HepG2 (cell line): ENCODE measurements around the gene MRPL27. TPM values are rescaled to one million over a fixed set of nuclear protein-coding genes. Genes with fewer than 3 reads are reported as not detected.

Experiments used
- HOXA9 ChIP-seq: sonication (generic); formaldehyde crosslinking; IDR thresholded peaks from 2 replicates; pipeline ENCODE4 v1.8.1; 2022; ENCODE audit warnings: missing genetic modification reagents, mild to moderate bottlenecking, moderate library complexity, borderline replicate concordance
- MEIS2 ChIP-seq: sonication (generic); formaldehyde crosslinking; IDR thresholded peaks from 2 replicates; pipeline ENCODE4 v1.9.0; 2021; ENCODE audit warnings: mild to moderate bottlenecking, missing genetic modification reagents
- NFE2L1 ChIP-seq: sonication (generic); formaldehyde crosslinking; IDR thresholded peaks from 2 replicates; pipeline ENCODE4 v1.4.0; 2020; ENCODE audit warnings: missing genetic modification reagents, mild to moderate bottlenecking, borderline replicate concordance
- PHF8 ChIP-seq: sonication (generic); formaldehyde crosslinking; IDR thresholded peaks from 2 replicates; pipeline ENCODE4 v1.5.0; 2020; ENCODE audit warnings: missing genetic modification reagents
- RARA ChIP-seq: IDR thresholded peaks from 2 replicates; pipeline ENCODE4 v1.6.1; 2016; ENCODE audit warnings: missing genetic modification reagents, missing compliant biosample characterization
- ZKSCAN8 ChIP-seq: IDR thresholded peaks from 2 replicates; pipeline ENCODE4 v1.6.1; 2016; ENCODE audit warnings: borderline replicate concordance, missing genetic modification reagents, missing compliant biosample characterization
- ZNF30 ChIP-seq: sonication (generic); formaldehyde crosslinking; IDR thresholded peaks from 2 replicates; pipeline ENCODE4 v1.5.0; 2020; ENCODE audit warnings: mild to moderate bottlenecking, missing genetic modification reagents
- ZNF446 ChIP-seq: sonication (generic); formaldehyde crosslinking; IDR thresholded peaks from 2 replicates; pipeline ENCODE4 v1.5.0; 2020; ENCODE audit warnings: mild to moderate bottlenecking, missing genetic modification reagents
- ZNF891 ChIP-seq: sonication (generic); formaldehyde crosslinking; IDR thresholded peaks from 2 replicates; pipeline ENCODE4 v1.5.0; 2020; ENCODE audit warnings: mild to moderate bottlenecking, missing genetic modification reagents
- polyA plus RNA-seq, 8 experiments: library from polyadenylated mRNA; depleted of rRNA in 3 of 8; stranded (reverse) in 7 of 8; unstranded in 1 of 8; fragments of >200 nt; fragmentation: Illumina TruSeq in 4 of 8; extraction: Trizol in 4 of 8; gene quantifications; 2 replicates each; pipeline versions ENCODE4 v1.2.1 to v1.2.3, GENCODE V29; 2011 to 2016; ENCODE audit warnings: low read depth in 4 of 8, missing spikeins in 1 of 8, mixed read lengths in 1 of 8; ENCODE audit not compliant: insufficient read depth in 1 of 8
- total RNA-seq, 5 experiments: library from RNA; depleted of rRNA; stranded (reverse); fragments of >200 nt; fragmentation: Illumina TruSeq; extraction: Trizol; gene quantifications; 2 replicates each; pipeline ENCODE4 v1.2.3, GENCODE V29; 2016; ENCODE audit warnings: low read depth in 1 of 5
- TF ChIP-seq, protein P1 (sequence below): sonication (generic); formaldehyde crosslinking; conservative IDR thresholded peaks from 2 replicates; pipeline ENCODE4 v1.8.0; 2022; ENCODE audit warnings: missing genetic modification reagents
- TF ChIP-seq, protein P2 (sequence below): sonication (generic); formaldehyde crosslinking; IDR thresholded peaks from 2 replicates; pipeline ENCODE4 v1.4.0; 2020; ENCODE audit warnings: missing genetic modification reagents, mild to moderate bottlenecking, borderline replicate concordance
- TF ChIP-seq, protein P3 (sequence below): sonication (generic); formaldehyde crosslinking; IDR thresholded peaks from 2 replicates; pipeline ENCODE4 v1.8.1; 2023; ENCODE audit warnings: mild to moderate bottlenecking, missing genetic modification reagents
- TF ChIP-seq, protein P4 (sequence below): sonication (generic); formaldehyde crosslinking; IDR thresholded peaks from 2 replicates; pipeline ENCODE4 v1.5.0; 2020; ENCODE audit warnings: mild to moderate bottlenecking, missing genetic modification reagents
- TF ChIP-seq, protein P5 (sequence below): sonication (generic); formaldehyde crosslinking; IDR thresholded peaks from 2 replicates; pipeline ENCODE4 v1.4.0; 2020; ENCODE audit warnings: missing genetic modification reagents, low read depth, mild to moderate bottlenecking, borderline replicate concordance
- TF ChIP-seq, protein P6 (sequence below): sonication (generic); formaldehyde crosslinking; IDR thresholded peaks from 2 replicates; pipeline ENCODE4 v1.8.1; 2023; ENCODE audit warnings: mild to moderate bottlenecking, missing genetic modification reagents

MRPL27 gene
- total and polyA plus RNA-seq, 2 of the 13 experiments (the other 11 are each of a cell fraction or from before 2014, with no cell fraction given), result 137 to 217 TPM

DNA sequence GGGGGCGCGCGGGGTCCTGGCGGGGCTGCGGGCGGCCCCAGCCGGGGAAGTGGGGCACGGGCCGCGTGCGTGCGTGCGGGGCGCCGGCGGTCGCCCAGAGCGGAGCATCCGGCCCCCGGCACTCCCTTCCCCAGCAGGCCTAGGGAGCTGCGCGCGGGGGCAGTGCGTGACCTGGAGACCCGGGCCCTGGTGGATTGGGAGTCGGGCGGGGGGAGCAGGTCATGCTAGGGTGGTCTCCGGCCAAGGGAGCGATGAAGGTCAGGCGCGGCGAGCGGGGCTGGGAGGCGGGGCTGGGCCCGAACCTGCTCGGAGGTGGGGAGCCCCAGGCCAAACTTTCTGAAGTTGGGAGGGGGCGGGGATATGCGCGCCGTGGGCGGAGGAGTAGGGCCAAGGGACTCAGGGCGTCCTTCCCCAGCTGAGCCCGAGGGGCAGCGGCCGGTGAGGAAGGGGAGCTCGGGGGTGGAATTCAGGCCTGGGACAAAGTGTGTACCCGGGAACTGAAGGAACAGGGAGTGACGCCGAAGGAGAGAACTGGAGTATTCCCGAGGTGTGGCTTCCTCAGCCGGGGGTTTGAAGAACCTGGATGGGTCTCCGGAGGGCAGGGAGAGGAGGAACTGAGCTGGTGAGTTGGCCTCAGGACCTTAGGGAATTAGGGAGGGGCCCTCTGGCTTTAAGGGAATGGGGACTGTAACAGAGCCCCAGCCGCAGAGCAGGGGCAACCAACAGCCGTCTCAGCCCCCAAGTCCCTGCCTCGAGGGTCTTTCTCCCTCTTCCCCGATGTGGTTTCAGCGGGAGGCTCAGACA is 26.5 kb downstream of the MRPL27 start (continued):
- TF ChIP-seq, protein P1, sequence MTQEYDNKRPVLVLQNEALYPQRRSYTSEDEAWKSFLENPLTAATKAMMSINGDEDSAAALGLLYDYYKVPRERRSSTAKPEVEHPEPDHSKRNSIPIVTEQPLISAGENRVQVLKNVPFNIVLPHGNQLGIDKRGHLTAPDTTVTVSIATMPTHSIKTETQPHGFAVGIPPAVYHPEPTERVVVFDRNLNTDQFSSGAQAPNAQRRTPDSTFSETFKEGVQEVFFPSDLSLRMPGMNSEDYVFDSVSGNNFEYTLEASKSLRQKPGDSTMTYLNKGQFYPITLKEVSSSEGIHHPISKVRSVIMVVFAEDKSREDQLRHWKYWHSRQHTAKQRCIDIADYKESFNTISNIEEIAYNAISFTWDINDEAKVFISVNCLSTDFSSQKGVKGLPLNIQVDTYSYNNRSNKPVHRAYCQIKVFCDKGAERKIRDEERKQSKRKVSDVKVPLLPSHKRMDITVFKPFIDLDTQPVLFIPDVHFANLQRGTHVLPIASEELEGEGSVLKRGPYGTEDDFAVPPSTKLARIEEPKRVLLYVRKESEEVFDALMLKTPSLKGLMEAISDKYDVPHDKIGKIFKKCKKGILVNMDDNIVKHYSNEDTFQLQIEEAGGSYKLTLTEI (CRISPR knock-in tag), result no peak
- TF ChIP-seq RARA (CRISPR knock-in tag) (no peak; the same call in 1 of the 2 replicates), ZKSCAN8 (CRISPR knock-in tag) (no peak), NFE2L1 (no peak), MEIS2 (no peak), ZNF30 (no peak), ZNF891 (CRISPR knock-in tag) (no peak), HOXA9 (no peak), ZNF446 (no peak), PHF8 (CRISPR knock-in tag) (peak; percentile 75)
- TF ChIP-seq, protein P2, sequence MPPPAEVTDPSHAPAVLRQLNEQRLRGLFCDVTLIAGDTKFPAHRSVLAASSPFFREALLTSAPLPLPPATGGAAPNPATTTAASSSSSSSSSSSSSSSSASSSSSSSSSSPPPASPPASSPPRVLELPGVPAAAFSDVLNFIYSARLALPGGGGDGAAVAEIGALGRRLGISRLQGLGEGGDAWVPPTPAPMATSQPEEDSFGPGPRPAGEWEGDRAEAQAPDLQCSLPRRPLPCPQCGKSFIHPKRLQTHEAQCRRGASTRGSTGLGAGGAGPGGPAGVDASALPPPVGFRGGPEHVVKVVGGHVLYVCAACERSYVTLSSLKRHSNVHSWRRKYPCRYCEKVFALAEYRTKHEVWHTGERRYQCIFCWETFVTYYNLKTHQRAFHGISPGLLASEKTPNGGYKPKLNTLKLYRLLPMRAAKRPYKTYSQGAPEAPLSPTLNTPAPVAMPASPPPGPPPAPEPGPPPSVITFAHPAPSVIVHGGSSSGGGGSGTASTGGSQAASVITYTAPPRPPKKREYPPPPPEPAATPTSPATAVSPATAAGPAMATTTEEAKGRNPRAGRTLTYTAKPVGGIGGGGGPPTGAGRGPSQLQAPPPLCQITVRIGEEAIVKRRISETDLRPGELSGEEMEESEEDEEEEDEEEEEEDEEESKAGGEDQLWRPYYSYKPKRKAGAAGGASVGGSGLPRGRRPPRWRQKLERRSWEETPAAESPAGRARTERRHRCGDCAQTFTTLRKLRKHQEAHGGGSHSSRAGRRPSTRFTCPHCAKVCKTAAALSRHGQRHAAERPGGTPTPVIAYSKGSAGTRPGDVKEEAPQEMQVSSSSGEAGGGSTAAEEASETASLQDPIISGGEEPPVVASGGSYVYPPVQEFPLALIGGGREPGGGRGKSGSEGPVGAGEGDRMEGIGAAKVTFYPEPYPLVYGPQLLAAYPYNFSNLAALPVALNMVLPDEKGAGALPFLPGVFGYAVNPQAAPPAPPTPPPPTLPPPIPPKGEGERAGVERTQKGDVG (CRISPR knock-in tag), result 0 out of 2 replicates have a peak, but pooled peaks have one; percentile 16
- TF ChIP-seq, protein P3, sequence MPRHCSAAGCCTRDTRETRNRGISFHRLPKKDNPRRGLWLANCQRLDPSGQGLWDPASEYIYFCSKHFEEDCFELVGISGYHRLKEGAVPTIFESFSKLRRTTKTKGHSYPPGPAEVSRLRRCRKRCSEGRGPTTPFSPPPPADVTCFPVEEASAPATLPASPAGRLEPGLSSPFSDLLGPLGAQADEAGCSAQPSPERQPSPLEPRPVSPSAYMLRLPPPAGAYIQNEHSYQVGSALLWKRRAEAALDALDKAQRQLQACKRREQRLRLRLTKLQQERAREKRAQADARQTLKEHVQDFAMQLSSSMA, result no peak
- TF ChIP-seq, protein P4, sequence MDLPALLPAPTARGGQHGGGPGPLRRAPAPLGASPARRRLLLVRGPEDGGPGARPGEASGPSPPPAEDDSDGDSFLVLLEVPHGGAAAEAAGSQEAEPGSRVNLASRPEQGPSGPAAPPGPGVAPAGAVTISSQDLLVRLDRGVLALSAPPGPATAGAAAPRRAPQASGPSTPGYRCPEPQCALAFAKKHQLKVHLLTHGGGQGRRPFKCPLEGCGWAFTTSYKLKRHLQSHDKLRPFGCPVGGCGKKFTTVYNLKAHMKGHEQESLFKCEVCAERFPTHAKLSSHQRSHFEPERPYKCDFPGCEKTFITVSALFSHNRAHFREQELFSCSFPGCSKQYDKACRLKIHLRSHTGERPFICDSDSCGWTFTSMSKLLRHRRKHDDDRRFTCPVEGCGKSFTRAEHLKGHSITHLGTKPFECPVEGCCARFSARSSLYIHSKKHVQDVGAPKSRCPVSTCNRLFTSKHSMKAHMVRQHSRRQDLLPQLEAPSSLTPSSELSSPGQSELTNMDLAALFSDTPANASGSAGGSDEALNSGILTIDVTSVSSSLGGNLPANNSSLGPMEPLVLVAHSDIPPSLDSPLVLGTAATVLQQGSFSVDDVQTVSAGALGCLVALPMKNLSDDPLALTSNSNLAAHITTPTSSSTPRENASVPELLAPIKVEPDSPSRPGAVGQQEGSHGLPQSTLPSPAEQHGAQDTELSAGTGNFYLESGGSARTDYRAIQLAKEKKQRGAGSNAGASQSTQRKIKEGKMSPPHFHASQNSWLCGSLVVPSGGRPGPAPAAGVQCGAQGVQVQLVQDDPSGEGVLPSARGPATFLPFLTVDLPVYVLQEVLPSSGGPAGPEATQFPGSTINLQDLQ, result no peak
- TF ChIP-seq, protein P5, sequence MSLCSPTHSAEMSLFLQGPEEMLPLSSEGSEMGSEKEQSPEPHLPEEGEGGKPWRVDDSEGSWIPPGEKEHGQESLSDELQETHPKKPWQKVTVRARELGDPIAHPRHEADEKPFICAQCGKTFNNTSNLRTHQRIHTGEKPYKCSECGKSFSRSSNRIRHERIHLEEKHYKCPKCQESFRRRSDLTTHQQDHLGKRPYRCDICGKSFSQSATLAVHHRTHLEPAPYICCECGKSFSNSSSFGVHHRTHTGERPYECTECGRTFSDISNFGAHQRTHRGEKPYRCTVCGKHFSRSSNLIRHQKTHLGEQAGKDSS, result no peak
- TF ChIP-seq, protein P6, sequence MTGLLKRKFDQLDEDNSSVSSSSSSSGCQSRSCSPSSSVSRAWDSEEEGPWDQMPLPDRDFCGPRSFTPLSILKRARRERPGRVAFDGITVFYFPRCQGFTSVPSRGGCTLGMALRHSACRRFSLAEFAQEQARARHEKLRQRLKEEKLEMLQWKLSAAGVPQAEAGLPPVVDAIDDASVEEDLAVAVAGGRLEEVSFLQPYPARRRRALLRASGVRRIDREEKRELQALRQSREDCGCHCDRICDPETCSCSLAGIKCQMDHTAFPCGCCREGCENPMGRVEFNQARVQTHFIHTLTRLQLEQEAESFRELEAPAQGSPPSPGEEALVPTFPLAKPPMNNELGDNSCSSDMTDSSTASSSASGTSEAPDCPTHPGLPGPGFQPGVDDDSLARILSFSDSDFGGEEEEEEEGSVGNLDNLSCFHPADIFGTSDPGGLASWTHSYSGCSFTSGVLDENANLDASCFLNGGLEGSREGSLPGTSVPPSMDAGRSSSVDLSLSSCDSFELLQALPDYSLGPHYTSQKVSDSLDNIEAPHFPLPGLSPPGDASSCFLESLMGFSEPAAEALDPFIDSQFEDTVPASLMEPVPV (CRISPR knock-in tag), result no peak
